Measurements from ENCODE around the gene COL20A1.

DNA sequence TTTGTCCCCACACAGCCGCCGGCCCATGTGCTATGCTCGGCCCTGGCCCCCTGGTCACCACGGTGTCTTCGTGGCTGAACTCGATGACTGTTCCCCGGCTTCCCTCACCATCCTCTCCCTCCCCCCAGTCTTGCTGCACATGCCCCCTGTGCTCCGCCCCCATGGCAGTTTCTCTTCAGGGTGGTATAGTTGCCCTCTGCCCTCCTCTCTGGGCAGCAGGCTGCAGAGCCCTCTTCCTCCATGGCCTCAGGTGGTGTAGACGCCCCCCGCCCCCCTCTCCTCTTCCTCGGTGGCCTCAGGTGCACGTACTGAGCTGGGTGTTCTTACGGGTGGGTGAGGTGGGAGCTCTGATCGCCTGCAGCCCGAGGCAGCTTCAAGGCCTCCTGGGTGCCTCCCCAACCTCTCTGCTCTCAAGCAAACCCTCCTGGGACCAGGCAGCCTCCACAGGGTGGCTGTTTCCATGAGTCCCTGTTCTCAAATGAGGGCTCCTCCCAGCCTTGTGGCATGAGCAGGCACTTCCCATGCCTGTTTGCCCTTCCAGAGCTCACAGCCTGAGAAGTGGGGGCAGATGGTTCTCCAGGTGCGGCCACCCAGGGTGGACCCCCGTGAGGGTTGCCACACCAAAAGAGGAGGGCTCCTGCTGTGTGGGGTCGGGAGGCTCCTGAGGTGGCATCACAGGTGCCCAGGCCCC is 24.8 kb downstream of the COL20A1 start:
- TF ChIP-seq, protein P1, sequence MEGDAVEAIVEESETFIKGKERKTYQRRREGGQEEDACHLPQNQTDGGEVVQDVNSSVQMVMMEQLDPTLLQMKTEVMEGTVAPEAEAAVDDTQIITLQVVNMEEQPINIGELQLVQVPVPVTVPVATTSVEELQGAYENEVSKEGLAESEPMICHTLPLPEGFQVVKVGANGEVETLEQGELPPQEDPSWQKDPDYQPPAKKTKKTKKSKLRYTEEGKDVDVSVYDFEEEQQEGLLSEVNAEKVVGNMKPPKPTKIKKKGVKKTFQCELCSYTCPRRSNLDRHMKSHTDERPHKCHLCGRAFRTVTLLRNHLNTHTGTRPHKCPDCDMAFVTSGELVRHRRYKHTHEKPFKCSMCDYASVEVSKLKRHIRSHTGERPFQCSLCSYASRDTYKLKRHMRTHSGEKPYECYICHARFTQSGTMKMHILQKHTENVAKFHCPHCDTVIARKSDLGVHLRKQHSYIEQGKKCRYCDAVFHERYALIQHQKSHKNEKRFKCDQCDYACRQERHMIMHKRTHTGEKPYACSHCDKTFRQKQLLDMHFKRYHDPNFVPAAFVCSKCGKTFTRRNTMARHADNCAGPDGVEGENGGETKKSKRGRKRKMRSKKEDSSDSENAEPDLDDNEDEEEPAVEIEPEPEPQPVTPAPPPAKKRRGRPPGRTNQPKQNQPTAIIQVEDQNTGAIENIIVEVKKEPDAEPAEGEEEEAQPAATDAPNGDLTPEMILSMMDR (IDR thresholded peaks at IDR 0.05), result no peak
- no peak for TF ChIP-seq POLR2A (IDR thresholded peaks at IDR 0.05; ENCODE audit: low read depth)
- TF ChIP-seq POLR2AphosphoS5 (IDR thresholded peaks at IDR 0.05), result no peak
- no peak for TF ChIP-seq EP300 (IDR thresholded peaks at IDR 0.05)

Measured in esophagus muscularis mucosa (tissue), 4 donors.